Osteocyte (in vitro differentiated cells): ENCODE measurements around the gene GRIA1. TPM values are rescaled to one million over a fixed set of nuclear protein-coding genes. Genes with fewer than 3 reads are reported as not detected.

Experiments used
- DNase-seq: peaks from one replicate; pipeline ENCODE4 v3.0.0; 2021; ENCODE audit warnings: mixed read lengths; ENCODE audit not compliant: unreplicated experiment; ENCODE audit errors: extremely low spot score
- H3K27ac Mint-ChIP-seq: one replicate; pipeline ENCODE4 v1.8.0; 2021; ENCODE audit warnings: mild to moderate bottlenecking, mixed read lengths; ENCODE audit not compliant: unreplicated experiment
- H3K27me3 Mint-ChIP-seq: one replicate; pipeline ENCODE4 v1.8.0; 2021; ENCODE audit warnings: mixed read lengths; ENCODE audit not compliant: unreplicated experiment
- H3K36me3 Mint-ChIP-seq: one replicate; pipeline ENCODE4 v1.8.0; 2021; ENCODE audit warnings: mixed read lengths; ENCODE audit not compliant: unreplicated experiment
- H3K4me1 Mint-ChIP-seq: one replicate; pipeline ENCODE4 v1.8.0; 2021; ENCODE audit warnings: mixed read lengths; ENCODE audit not compliant: unreplicated experiment
- H3K4me3 Mint-ChIP-seq: one replicate; pipeline ENCODE4 v1.8.0; 2021; ENCODE audit warnings: mild to moderate bottlenecking, moderate library complexity, mixed read lengths; ENCODE audit not compliant: unreplicated experiment
- H3K9me3 Mint-ChIP-seq: one replicate; pipeline ENCODE4 v1.8.0; 2021; ENCODE audit warnings: mixed read lengths; ENCODE audit not compliant: unreplicated experiment
- total RNA-seq: library from RNA; stranded (reverse); gene quantifications from 2 replicates; pipeline ENCODE4 v1.2.1, GENCODE V29; 2021
- TF ChIP-seq, protein P1 (sequence below): fragments of 200-600 bp; sonication (generic); IDR thresholded peaks from 2 replicates; pipeline ENCODE4 v1.5.0; 2021; ENCODE audit warnings: antibody characterized with exemption, mild to moderate bottlenecking, moderate library complexity

The GRIA1 gene
- total RNA-seq, 1 donor from 2014 or later = 48.8 TPM

DNA sequence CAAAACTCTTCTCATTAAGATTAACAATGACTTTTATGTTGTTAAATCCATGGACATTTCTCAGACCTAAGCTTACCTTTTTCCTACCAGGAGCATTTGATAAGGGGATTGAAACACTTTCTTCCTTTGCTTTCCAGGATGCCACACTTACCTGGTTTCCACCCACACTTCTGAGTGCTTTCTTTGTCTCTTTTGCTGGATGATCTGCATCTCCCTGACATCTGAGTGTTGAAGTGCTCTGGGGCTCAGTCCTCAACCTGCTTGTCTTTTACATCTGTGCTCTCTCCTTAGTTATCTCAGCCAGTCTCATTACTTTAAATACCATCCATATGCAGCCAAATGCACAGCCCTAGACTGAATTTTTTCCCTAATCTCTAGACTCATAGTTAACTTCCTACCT is 22.9 kb upstream of the GRIA1 start:
- H3K4me3 Mint-ChIP-seq = no peak overlapping the region
- H3K36me3 Mint-ChIP-seq = peaks cover under 1% of the 10 kb centered on the region
- H3K4me1 Mint-ChIP-seq = no peaks in the 10 kb centered on the region
- H3K27ac Mint-ChIP-seq = no peak overlapping the region
- peaks cover under 1% of the 10 kb centered on the region for H3K9me3 Mint-ChIP-seq
- DNase-seq = no peak
- TF ChIP-seq, protein P1, sequence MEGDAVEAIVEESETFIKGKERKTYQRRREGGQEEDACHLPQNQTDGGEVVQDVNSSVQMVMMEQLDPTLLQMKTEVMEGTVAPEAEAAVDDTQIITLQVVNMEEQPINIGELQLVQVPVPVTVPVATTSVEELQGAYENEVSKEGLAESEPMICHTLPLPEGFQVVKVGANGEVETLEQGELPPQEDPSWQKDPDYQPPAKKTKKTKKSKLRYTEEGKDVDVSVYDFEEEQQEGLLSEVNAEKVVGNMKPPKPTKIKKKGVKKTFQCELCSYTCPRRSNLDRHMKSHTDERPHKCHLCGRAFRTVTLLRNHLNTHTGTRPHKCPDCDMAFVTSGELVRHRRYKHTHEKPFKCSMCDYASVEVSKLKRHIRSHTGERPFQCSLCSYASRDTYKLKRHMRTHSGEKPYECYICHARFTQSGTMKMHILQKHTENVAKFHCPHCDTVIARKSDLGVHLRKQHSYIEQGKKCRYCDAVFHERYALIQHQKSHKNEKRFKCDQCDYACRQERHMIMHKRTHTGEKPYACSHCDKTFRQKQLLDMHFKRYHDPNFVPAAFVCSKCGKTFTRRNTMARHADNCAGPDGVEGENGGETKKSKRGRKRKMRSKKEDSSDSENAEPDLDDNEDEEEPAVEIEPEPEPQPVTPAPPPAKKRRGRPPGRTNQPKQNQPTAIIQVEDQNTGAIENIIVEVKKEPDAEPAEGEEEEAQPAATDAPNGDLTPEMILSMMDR = no peak
- peaks cover 4% of the 10 kb centered on the region for H3K27me3 Mint-ChIP-seq

DNA sequence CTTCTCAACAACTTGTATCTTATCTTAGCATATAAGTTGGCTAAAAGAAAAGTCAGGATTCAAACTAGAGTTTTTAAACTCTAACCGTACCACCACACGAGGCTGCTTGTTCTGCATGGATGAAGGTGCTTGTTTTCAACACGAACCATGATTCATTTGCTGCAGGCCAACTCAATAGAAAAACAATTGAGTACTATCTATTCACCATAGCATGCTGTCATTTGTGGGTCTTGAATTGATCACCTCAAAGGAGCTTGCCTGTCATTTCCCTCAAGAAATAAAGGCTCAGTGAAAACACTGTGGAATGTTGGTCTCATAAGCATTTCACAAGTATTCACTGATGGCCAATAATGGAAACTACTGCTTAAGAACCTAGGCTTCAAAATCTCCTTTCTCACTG is 21.0 kb upstream of the GRIA1 start:
- Mint-ChIP-seq H3K9me3 (peaks cover 15% of the 10 kb centered on the region), H3K4me3 (no peak overlapping the region), H3K36me3 (peaks cover 2% of the 10 kb centered on the region), H3K27me3 (peaks cover 8% of the 10 kb centered on the region), H3K27ac (no peak overlapping the region), H3K4me1 (no peaks in the 10 kb centered on the region)
- TF ChIP-seq, protein P1 = no peak
- no peak for DNase-seq

DNA sequence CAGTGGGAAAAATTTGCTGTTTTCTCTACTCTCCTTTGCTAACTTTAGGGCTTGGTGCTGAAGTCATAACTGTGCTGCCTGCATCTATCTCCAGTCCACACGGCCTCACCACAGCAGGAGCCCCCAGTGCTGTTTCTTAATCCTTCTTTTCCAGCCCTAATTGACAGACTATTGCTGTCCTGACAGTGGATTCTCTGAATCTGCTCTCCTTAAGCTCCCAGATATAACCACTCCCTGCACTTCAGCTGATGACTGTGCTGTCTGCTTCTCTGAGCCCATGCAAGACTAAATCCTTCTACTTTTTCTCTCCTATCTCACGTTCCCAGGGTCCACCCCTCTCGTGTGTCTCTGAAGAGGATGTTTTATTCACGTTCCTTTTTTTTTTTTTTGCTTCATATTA is 19.7 kb upstream of the GRIA1 start:
- Mint-ChIP-seq H3K4me3 (no peak overlapping the region), H3K9me3 (peaks cover 24% of the 10 kb centered on the region), H3K36me3 (peaks cover 2% of the 10 kb centered on the region), H3K4me1 (no peaks in the 10 kb centered on the region), H3K27ac (no peak overlapping the region), H3K27me3 (peaks cover 8% of the 10 kb centered on the region)
- DNase-seq = no peak
- TF ChIP-seq, protein P1 = no peak

DNA sequence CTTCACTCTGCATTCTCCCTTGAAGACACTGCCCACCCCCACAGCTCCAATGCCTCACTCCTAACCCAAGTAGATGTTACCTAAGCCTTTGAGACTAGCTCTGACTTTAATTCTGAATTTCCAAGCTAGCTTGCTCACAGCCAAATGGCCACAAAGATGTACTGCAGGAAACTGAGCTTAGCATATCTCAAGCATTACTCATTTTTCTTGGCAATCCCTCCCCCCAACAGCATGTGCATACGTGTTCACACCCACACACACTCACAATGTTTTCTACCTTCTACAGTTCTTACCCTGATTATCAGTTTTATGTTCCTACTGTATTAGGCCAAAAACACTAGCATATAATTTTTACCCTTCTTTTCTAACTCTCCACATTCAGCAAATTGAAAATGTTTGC is 13.7 kb upstream of the GRIA1 start:
- peaks cover 24% of the 10 kb centered on the region for H3K9me3 Mint-ChIP-seq
- H3K4me3 Mint-ChIP-seq = no peak overlapping the region
- TF ChIP-seq, protein P1 = peak; percentile 24
- peaks cover 4% of the 10 kb centered on the region for H3K4me1 Mint-ChIP-seq
- H3K36me3 Mint-ChIP-seq = peaks cover 2% of the 10 kb centered on the region
- peaks cover 4% of the 10 kb centered on the region for H3K27me3 Mint-ChIP-seq
- H3K27ac Mint-ChIP-seq = no peak overlapping the region
- DNase-seq = no peak

DNA sequence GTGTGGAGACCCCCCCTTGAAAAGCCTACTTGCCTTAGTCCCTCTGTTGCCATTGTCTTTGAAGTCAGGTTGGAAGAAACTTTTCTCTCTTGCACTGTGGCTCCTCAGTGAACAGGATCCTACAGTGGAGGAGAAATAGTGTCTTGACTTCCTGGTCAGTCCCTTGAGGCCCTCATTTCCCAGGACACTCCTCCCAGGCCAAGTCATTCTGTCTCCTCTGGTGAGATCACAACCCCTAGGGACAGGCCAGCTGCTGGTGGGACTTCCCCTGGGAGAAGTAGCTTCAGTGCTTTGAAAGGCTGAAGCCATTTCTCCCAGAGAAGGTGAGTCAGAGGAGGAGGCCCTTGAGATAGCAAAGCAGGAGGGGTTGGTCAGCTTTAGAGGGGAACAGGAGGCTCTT is 10.1 kb upstream of the GRIA1 start:
- Mint-ChIP-seq H3K9me3 (peaks cover under 1% of the 10 kb centered on the region), H3K4me1 (peaks cover 4% of the 10 kb centered on the region), H3K27ac (no peak overlapping the region), H3K4me3 (no peak overlapping the region), H3K27me3 (no peaks in the 10 kb centered on the region), H3K36me3 (no peaks in the 10 kb centered on the region)
- DNase-seq = no peak
- TF ChIP-seq, protein P1 = no peak
